ENCODE data around the gene FBL. TPM values are rescaled to one million over a fixed set of nuclear protein-coding genes. Genes with fewer than 3 reads are reported as not detected.
A peak's percentile ranks its signal among the peaks of the same experiment; 100 is the strongest.

Gene FBL
- total RNA-seq, 2 experiments from 2014 or later: 336 to 365 TPM

DNA sequence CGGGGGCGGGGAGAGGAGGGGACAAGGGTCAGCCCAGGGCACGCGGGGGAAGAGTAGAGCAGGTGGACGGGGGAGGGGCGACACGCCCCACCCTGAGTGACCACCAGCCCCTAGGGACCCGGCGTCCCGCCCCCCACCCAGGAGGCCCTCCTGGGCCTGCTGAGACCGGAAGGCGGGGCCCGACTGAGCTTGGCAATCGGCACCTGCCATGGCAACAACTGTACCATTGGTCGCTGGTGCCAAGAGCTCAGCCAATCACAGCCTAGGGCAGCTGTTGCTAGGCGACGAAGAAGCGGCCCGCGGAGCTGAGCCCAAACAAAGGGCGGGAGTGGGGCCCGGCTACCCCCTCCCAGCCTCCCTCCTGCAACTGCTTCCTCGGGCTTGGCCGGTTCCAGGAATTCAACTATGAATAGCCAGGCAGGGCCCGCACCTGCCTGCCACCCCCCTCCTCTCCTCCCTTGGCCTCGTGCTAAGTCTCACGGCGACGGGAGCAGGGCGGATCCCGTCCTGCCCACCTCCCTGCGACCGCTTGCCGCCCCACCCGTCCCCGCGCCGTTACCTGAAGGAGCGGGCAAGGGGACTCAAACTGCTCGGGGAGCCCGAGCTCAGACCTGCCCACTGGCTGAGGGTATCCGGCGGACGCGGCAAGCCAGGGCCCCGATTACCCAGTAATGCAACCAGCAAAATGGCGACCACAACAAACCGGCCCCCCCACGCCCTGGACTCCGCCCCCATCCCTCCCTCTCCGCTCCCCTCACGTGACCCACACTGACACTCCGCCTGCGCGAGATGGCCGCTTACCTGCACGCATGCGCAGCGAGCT lies 12.5 kb downstream of the FBL start, which contains the start of gene DYRK1B:
Gene DYRK1B, minus strand, starts transcription at position 699 of the 823 bp plus-strand sequence. CDS start 2,295 bp downstream, outside the sequence.
- no peaks in the 10 kb centered on the region for H4K20me1 ChIP-seq (ENCODE audit: insufficient read depth, low read length)
- H3K4me2 ChIP-seq (ENCODE audit: low read length): peak within 1 kb of the TSS; percentile 76
- H3K36me3 ChIP-seq (ENCODE audit: insufficient read depth, low read length): peaks cover 89% of the 10 kb centered on the region
- no peaks in the 10 kb centered on the region for H3K9me3 ChIP-seq (ENCODE audit: low read length)
- H2AFZ ChIP-seq (ENCODE audit: low read length): no peak within 1 kb of the TSS
- H3K4me1 ChIP-seq (ENCODE audit: insufficient read depth, low read length, poor library complexity, severe bottlenecking): peaks cover 16% of the 10 kb centered on the region
- H3K27ac ChIP-seq (ENCODE audit: low read depth, low read length, poor library complexity, severe bottlenecking): peak within 1 kb of the TSS; percentile 22
- ChIA-PET POLR2A (interaction anchor here (0.6 to 1.3 kb wide), 6 partner anchors 9 to 1723 kb away, joined by 3 to 7 read pairs (median 6); no protein-coding TSS in a partner anchor), CTCF (ENCODE audit: unreplicated experiment) (interaction anchor here (0.6 to 1.7 kb wide), 7 partner anchors 10 to 1991 kb away, joined by 3 to 12 read pairs (median 5); no protein-coding TSS in a partner anchor)
- peak; percentile 97 for DNase-seq (ENCODE audit: low spot score)
- H3K79me2 ChIP-seq (ENCODE audit: insufficient read depth, low read depth, low read length): no peaks in the 10 kb centered on the region
- TF ChIP-seq EZH2phosphoT487 (IDR thresholded peaks at IDR 0.05; ENCODE audit: borderline replicate concordance, low read depth, low read length): no peak
- TF ChIP-seq, protein P1, sequence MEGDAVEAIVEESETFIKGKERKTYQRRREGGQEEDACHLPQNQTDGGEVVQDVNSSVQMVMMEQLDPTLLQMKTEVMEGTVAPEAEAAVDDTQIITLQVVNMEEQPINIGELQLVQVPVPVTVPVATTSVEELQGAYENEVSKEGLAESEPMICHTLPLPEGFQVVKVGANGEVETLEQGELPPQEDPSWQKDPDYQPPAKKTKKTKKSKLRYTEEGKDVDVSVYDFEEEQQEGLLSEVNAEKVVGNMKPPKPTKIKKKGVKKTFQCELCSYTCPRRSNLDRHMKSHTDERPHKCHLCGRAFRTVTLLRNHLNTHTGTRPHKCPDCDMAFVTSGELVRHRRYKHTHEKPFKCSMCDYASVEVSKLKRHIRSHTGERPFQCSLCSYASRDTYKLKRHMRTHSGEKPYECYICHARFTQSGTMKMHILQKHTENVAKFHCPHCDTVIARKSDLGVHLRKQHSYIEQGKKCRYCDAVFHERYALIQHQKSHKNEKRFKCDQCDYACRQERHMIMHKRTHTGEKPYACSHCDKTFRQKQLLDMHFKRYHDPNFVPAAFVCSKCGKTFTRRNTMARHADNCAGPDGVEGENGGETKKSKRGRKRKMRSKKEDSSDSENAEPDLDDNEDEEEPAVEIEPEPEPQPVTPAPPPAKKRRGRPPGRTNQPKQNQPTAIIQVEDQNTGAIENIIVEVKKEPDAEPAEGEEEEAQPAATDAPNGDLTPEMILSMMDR (conservative IDR thresholded peaks at IDR 0.05; ENCODE audit: low read length): no peak
- intact Hi-C loops (cut with micrococcal nuclease; ENCODE audit: unreplicated experiment): no loop called here
- peak within 1 kb of the TSS; percentile 68 for H3K4me3 ChIP-seq (ENCODE audit: low read depth, low read length, poor library complexity, severe bottlenecking)
- no peaks in the 10 kb centered on the region for H3K9me2 ChIP-seq (ENCODE audit: insufficient read depth, low read length)
- BruUV-seq (replicated peaks): no TSS peak

DNA sequence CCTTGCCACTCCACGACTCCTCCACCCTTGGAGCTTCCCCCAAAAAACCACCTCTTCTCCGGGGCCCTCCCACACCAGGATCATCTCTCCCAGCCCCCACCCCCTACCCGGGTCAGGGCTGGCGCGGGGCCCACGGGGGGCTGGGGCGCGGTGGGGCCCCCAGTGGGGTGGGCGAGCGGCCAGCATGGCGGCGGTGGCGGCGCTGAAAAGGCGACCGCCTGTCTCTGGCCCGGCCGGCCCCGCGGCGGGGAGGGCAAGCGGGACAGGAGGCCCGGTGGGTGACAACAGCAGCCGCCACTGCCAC lies 13.1 kb downstream of the FBL start:
- Histone ChIP-seq H3K4me3 (ENCODE audit: low read depth, low read length, poor library complexity, severe bottlenecking) (peak overlapping the region; percentile 68), H2AFZ (ENCODE audit: low read length) (no peak overlapping the region), H4K20me1 (ENCODE audit: insufficient read depth, low read length) (no peaks in the 10 kb centered on the region), H3K79me2 (ENCODE audit: insufficient read depth, low read depth, low read length) (no peaks in the 10 kb centered on the region), H3K9me3 (ENCODE audit: low read length) (no peaks in the 10 kb centered on the region), H3K27ac (ENCODE audit: low read depth, low read length, poor library complexity, severe bottlenecking) (no peak overlapping the region), H3K9me2 (ENCODE audit: insufficient read depth, low read length) (no peaks in the 10 kb centered on the region), H3K36me3 (ENCODE audit: insufficient read depth, low read length) (peaks cover 89% of the 10 kb centered on the region), H3K4me2 (ENCODE audit: low read length) (peak overlapping the region; percentile 76), H3K4me1 (ENCODE audit: insufficient read depth, low read length, poor library complexity, severe bottlenecking) (peaks cover 16% of the 10 kb centered on the region)
- no peak for DNase-seq (ENCODE audit: low spot score)
- POLR2A ChIA-PET: interaction anchor here (0.7 kb wide), 1 partner anchor 10 kb away, joined by 3 read pairs; no protein-coding TSS in a partner anchor
- CTCF ChIA-PET (ENCODE audit: unreplicated experiment): interaction anchor here (0.6 to 1.7 kb wide), 2 partner anchors 10 to 40 kb away, joined by 4 to 5 read pairs; no protein-coding TSS in a partner anchor
- intact Hi-C loops (cut with micrococcal nuclease; ENCODE audit: unreplicated experiment): no loop called here
- BruUV-seq (replicated peaks): no TSS peak
- TF ChIP-seq, protein P1 (conservative IDR thresholded peaks at IDR 0.05; ENCODE audit: low read length): no peak
